SH-SY5Y (cell line): ENCODE results near the gene IQCC.

ENCODE experiments used
- GATA2 ChIP-seq: IDR thresholded peaks from 2 replicates; pipeline ENCODE4 v1.6.1; 2011; ENCODE audit warnings: mild to moderate bottlenecking, low read depth, low read length
- GATA3 ChIP-seq: IDR thresholded peaks from 2 replicates; pipeline ENCODE4 v1.6.1; 2011; ENCODE audit warnings: low read depth, mild to moderate bottlenecking, low read length, moderate library complexity

The IQCC gene

GRCh38 chr1:32204943-32205361 is 519 bp upstream of the IQCC start:
- no peak for TF ChIP-seq GATA3
- no peak for TF ChIP-seq GATA2

- TF ChIP-seq GATA3: no peak
- no peak for TF ChIP-seq GATA2
Observed at GRCh38 chr1:32208469-32208868, 3.0 kb downstream of the IQCC start.

GRCh38 chr1:32208891-32209328 is 3.4 kb downstream of the IQCC start, which contains the start of gene DCDC2B:
Gene DCDC2B (plus strand): TSS chr1:32209089. CDS start chr1:32209094, 5 bp downstream.
- no peak for TF ChIP-seq GATA2
- TF ChIP-seq GATA3: no peak

GRCh38 chr1:32215629-32216480 is 10.4 kb downstream of the IQCC start:
- TF ChIP-seq GATA2 (no peak), GATA3 (no peak)

GRCh38 chr1:32216566-32216965 is 11.1 kb downstream of the IQCC start:
- TF ChIP-seq GATA2: no peak
- TF ChIP-seq GATA3: no peak

GRCh38 chr1:32219022-32219421 is 13.6 kb downstream of the IQCC start:
- TF ChIP-seq GATA2: no peak
- no peak for TF ChIP-seq GATA3

GRCh38 chr1:32220746-32221580 is 15.5 kb downstream of the IQCC start:
- TF ChIP-seq GATA3 (no peak), GATA2 (no peak)

- TF ChIP-seq GATA3: no peak
- TF ChIP-seq GATA2: no peak
Observed at GRCh38 chr1:32221581-32221979, 16.1 kb downstream of the IQCC start.

- no peak for TF ChIP-seq GATA3
- no peak for TF ChIP-seq GATA2
Observed at GRCh38 chr1:32221980-32222755, 16.7 kb downstream of the IQCC start, which contains the start of the genes EIF3I and TMEM234. Gene EIF3I (plus strand): TSS chr1:32222407. CDS start chr1:32222442, 35 bp downstream. Gene TMEM234 (minus strand): TSS chr1:32222353. CDS start chr1:32222322, 31 bp downstream.

- TF ChIP-seq GATA2: no peak
- no peak for TF ChIP-seq GATA3
Observed at GRCh38 chr1:32223683-32224082, 18.2 kb downstream of the IQCC start.

GRCh38 chr1:32224285-32224684 is 18.8 kb downstream of the IQCC start:
- TF ChIP-seq GATA3 (no peak), GATA2 (no peak)

GRCh38 chr1:32228771-32229170 is 23.3 kb downstream of the IQCC start:
- TF ChIP-seq GATA3 (no peak), GATA2 (no peak)

GRCh38 chr1:32231843-32232432 is 26.5 kb downstream of the IQCC start:
- TF ChIP-seq GATA3: no peak
- no peak for TF ChIP-seq GATA2
